HG02870 (cell line): ENCODE results near the gene TOMM70.
"Not testable (repeated sequence)": the region's sequence is repeated elsewhere in the genome, so short reads cannot be mapped to it uniquely, and the experiment has no call there.

ENCODE experiments used
- ATAC-seq: cut with Tn5 transposase; IDR thresholded peaks from one replicate; pipeline ENCODE4 v1.9.1; 2021; ENCODE audit warnings: mild to moderate bottlenecking, moderate library complexity; ENCODE audit not compliant: unreplicated experiment

TOMM70 gene

DNA sequence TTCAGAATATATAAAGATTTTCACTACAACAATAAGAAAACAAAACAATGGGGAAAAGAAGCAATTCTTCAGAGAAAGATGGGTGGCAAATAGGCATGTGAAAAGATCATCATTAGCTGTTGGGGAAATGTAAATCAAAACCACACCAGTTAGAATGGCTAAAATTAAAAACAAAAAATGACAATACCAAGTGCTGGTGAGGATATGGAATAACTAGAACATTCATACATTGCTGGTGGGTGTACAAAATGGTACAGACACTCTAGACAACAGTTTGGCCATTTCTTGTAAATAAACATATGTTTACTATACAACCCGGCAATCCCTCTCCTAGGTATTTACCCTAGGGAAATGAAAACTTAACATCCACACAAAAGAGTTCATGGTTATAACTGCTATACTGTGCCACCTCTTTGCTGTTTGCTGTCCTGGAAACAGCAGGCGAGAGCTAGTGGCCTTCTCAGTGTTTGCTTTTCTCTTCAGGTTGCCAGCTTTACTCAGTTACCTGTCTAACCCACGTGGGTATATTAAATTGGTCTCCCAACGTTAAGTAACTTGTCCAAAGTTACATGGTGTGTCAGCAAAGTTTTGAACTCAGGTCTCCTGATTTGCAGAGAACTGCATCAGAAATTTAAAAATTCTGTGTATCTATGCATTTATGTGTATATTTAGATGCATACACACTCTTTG lies 70.9 kb downstream of the TOMM70 start:
- no peak for ATAC-seq

DNA sequence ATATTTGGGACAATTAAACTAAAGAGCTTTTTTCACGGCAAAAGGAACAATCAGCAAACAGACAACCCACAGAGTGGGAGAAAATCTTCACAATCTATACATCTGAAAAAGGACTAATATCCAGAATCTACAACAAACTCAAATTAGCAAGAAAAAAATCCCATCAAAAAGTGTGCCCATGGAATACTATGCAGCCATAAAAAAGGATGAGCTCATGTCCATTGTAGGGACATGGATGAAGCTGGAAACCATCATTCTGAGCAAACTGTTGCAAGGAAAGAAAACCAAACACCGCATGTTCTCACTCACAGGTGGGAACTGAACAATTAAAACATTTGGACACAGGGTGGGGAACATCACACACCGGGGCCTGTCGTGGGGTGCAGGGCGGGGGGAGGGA lies 73.5 kb downstream of the TOMM70 start:
- ATAC-seq: not testable (repeated sequence)

DNA sequence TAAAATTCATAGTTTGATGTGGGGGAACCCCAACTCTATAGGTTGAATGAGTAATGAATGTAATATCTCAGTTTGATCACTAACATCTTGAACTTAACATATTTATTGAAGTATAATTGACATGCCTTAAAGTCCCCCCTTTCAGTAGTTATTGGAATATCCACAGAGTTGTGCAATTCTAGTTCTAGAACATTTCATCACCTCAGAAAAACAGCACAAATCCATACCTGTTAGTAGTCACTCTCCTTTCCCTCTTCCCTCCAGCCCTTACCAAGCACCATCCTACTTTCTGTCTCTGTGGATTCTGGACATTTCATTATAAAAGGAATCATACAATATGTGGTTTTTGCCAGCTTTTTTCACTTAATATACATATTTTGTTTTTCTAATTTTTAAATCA lies 75.1 kb downstream of the TOMM70 start:
- no peak for ATAC-seq

DNA sequence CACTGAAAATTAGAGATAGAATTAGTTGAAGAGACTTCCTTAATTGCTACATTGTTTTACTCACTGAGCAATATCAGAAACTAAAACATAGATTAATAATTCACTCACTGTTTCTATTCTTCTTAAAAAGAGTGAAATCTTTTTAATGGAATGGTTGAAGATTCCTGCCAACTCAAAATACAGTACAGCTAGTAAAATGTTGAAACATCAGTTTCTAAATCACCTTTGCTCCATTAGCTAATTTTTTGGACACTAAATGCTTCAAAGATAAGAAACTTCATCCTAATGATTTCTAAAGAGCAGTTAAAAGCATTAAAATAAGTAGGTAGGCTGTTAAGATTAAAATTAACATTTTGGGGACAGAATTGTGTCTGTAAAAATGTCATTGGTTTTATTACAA lies 76.8 kb downstream of the TOMM70 start:
- ATAC-seq: no peak

DNA sequence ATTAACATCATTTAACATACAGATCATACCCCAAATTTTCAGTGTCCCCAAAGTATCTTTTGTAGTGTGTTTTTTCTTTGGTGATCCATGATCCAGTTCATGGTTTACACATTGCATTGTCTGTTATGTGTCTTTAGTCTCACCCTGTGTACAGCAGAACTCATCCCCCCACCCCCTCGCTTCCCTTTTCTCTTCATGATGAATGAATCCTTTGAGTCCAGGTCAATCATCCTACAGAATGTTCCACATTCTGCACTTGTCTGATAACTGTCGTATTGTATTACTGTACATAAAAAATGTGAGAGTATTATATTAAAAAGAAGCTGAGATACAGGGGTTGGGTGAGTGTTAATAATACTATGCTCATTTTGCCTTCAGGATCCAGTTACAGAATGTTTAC lies 80.9 kb downstream of the TOMM70 start:
- ATAC-seq: no peak

DNA sequence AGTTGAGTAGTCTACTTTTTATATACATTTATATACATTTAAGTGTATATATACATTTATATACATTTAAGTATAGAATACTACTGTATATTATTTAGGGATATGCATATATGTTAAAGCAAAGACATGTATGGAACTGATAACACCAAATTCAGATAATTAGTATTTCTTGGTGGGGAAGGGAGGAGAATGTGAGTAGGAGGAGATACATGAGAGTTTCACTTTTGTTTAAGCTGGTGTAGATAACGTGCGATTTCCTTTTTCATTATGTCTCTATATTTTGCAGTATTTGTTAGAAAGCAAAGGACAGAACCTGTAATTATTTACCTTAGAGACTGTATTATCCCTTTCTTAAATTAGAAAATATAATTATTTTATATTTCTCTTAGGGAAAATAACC lies 83.0 kb downstream of the TOMM70 start:
- peak; percentile 63 for ATAC-seq

DNA sequence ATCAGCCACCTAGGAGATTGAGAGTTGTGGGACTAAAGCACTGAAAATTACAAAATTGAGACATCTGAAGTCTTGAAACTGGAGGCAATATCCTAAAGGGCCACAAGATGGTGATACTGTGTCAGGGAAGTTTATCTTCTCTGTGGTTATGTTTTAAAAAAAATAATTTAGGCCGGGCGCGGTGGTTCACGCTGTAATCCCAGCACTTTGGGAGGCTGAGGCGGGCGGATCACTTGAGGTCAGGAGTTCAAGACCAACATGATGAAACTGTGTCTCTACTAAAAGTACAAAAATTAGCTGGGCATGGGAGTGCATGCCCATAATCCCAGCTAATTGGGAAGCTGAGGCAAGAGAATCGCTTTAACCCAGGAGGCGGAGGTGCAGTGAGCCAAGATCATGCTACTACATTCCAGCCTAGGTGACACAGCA lies 84.2 kb downstream of the TOMM70 start:
- ATAC-seq: peak; percentile 68
